Caco-2 (cell line): ENCODE measurements around the gene GPC6. TPM values are rescaled to one million over a fixed set of nuclear protein-coding genes. Genes with fewer than 3 reads are reported as not detected.

Source experiments
- BruUV-seq: library from RNA; stranded (reverse); fragments of 400-500 nt; replicated peaks from 2 replicates; lab custom pipeline; 2021; lab: Mats Ljungman, UMichigan
- CTCF ChIA-PET: fragments of 300-600 bp; sonication (Branson Sonifier 250); formaldehyde crosslinking; loops from one replicate; lab custom pipeline; 2022; ENCODE audit warnings: antibody characterized with exemption; lab: Charles Lee
- POLR2A ChIA-PET: fragments of 300-600 bp; sonication (Branson Sonifier 250); formaldehyde crosslinking; loops from one replicate; lab custom pipeline; 2022; ENCODE audit warnings: antibody characterized with exemption; lab: Charles Lee
- DNase-seq, 2 experiments: peaks; one replicate each; pipeline versions ENCODE4 v3.0.0 to v3.0.0-alpha.2; 2020 to 2022
- H3K27me3 ChIP-seq: replicated peaks from 2 replicates; pipeline ENCODE4 v1.6.0; 2011; ENCODE audit warnings: low read length; ENCODE audit not compliant: control insufficient read depth, insufficient read depth
- H3K36me3 ChIP-seq: 2 replicates; pipeline ENCODE4 v1.5.1; 2011; ENCODE audit warnings: low read length; ENCODE audit not compliant: control insufficient read depth, insufficient read depth
- H3K4me1 ChIP-seq: fragments of 250-450 bp; sonication (Bioruptor Pico); 2 replicates; pipeline ENCODE4 v1.5.1; 2020; ENCODE audit warnings: mild to moderate bottlenecking
- H3K4me3 ChIP-seq: 2 replicates; pipeline ENCODE4 v1.5.1; 2011; ENCODE audit warnings: low read depth, mild to moderate bottlenecking, control low read depth, low read length
- H3K9me3 ChIP-seq: fragments of 250-450 bp; sonication (Bioruptor Pico); 2 replicates; pipeline ENCODE4 v1.5.1; 2020; ENCODE audit warnings: mild to moderate bottlenecking, moderate library complexity
- H3K27ac Mint-ChIP-seq: one replicate; pipeline ENCODE4 v1.8.0; 2022; ENCODE audit warnings: mixed read lengths; ENCODE audit not compliant: unreplicated experiment
- H3K27me3 Mint-ChIP-seq: one replicate; pipeline ENCODE4 v1.8.0; 2022; ENCODE audit warnings: mixed read lengths; ENCODE audit not compliant: insufficient read depth, unreplicated experiment
- H3K36me3 Mint-ChIP-seq: one replicate; pipeline ENCODE4 v1.8.0; 2022; ENCODE audit warnings: mild to moderate bottlenecking, mixed read lengths; ENCODE audit not compliant: insufficient read depth, unreplicated experiment
- H3K4me1 Mint-ChIP-seq: one replicate; pipeline ENCODE4 v1.8.0; 2022; ENCODE audit warnings: low read depth, mixed read lengths; ENCODE audit not compliant: unreplicated experiment
- H3K4me3 Mint-ChIP-seq: one replicate; pipeline ENCODE4 v1.8.0; 2022; ENCODE audit warnings: mild to moderate bottlenecking, moderate library complexity, mixed read lengths; ENCODE audit not compliant: unreplicated experiment
- H3K9me3 Mint-ChIP-seq: one replicate; pipeline ENCODE4 v1.8.0; 2022; ENCODE audit warnings: mixed read lengths; ENCODE audit not compliant: unreplicated experiment
- CTCF ChIP-seq, 2 experiments: fragments of 200-600 bp in 1 of 2; IDR thresholded peaks; 1 replicate in 1 of 2; 2 replicates in 1 of 2; pipeline versions ENCODE4 v1.5.1 to v1.8.0; 2011 to 2022; ENCODE audit warnings: antibody characterized with exemption in 1 of 2, control low read depth in 1 of 2, inconsistent platforms in 1 of 2, low read depth in 1 of 2, low read length in 1 of 2, mild to moderate bottlenecking in 1 of 2, moderate library complexity in 1 of 2; ENCODE audit not compliant: insufficient read depth in 1 of 2, severe bottlenecking in 1 of 2, unreplicated experiment in 1 of 2
- intact Hi-C: fragments of 100-400 bp; cut with micrococcal nuclease; formaldehyde crosslinking; loops from one replicate; pipeline ENCODE4 v1.10.0; 2022; ENCODE audit not compliant: unreplicated experiment
- total RNA-seq: library from RNA; stranded (reverse); gene quantifications from 2 replicates; pipeline ENCODE4 v1.2.3, GENCODE V29; 2022

GPC6 gene
- total RNA-seq, 1 experiment from 2014 or later, result 0.16 TPM

- BruUV-seq, result no TSS peak
- TF ChIP-seq CTCF (IDR thresholded peaks at IDR 0.05; ENCODE audit: insufficient read depth in 1 of 2, low read depth in 1 of 2, low read length in 1 of 2, severe bottlenecking in 1 of 2, unreplicated experiment in 1 of 2), result no peak
- H3K27ac Mint-ChIP-seq, result no peak overlapping the region
- intact Hi-C loops, result no loop called here
- H3K4me1 Mint-ChIP-seq, result peaks cover 11% of the 10 kb centered on the region
- ChIA-PET POLR2A (no interaction called here), CTCF (no interaction called here)
- H3K36me3 ChIP-seq, result no peaks in the 10 kb centered on the region
- H3K4me3 Mint-ChIP-seq, result no peak overlapping the region
- H3K9me3 ChIP-seq, result no peaks in the 10 kb centered on the region
- H3K4me1 ChIP-seq, result no peaks in the 10 kb centered on the region
- H3K27me3 ChIP-seq, result no peaks in the 10 kb centered on the region
- H3K36me3 Mint-ChIP-seq, result no peaks in the 10 kb centered on the region
- no peaks in the 10 kb centered on the region for H3K27me3 Mint-ChIP-seq
- H3K4me3 ChIP-seq, result no peak overlapping the region
- no peaks in the 10 kb centered on the region for H3K9me3 Mint-ChIP-seq
- no peak for DNase-seq
Measured at GRCh38 chr13:94120878-94121277, 894.3 kb downstream of the GPC6 start.

GRCh38 chr13:94121686-94122085 is 895.1 kb downstream of the GPC6 start:
- Histone ChIP-seq H3K4me3 (no peak overlapping the region), H3K4me1 (no peaks in the 10 kb centered on the region), H3K36me3 (no peaks in the 10 kb centered on the region), H3K9me3 (no peaks in the 10 kb centered on the region), H3K27me3 (no peaks in the 10 kb centered on the region)
- H3K27me3 Mint-ChIP-seq, result no peaks in the 10 kb centered on the region
- no peak overlapping the region for H3K27ac Mint-ChIP-seq
- H3K4me1 Mint-ChIP-seq, result peaks cover 11% of the 10 kb centered on the region
- ChIA-PET CTCF (no interaction called here), POLR2A (no interaction called here)
- H3K4me3 Mint-ChIP-seq, result no peak overlapping the region
- no peak for DNase-seq
- no peak for TF ChIP-seq CTCF (IDR thresholded peaks at IDR 0.05; ENCODE audit: insufficient read depth in 1 of 2, low read depth in 1 of 2, low read length in 1 of 2, severe bottlenecking in 1 of 2, unreplicated experiment in 1 of 2)
- BruUV-seq, result no TSS peak
- intact Hi-C loops, result no loop called here
- H3K36me3 Mint-ChIP-seq, result no peaks in the 10 kb centered on the region
- no peaks in the 10 kb centered on the region for H3K9me3 Mint-ChIP-seq

- H3K27me3 Mint-ChIP-seq, result no peaks in the 10 kb centered on the region
- ChIA-PET CTCF (no interaction called here), POLR2A (interaction anchor here (0.6 kb wide), 1 partner anchor 214 kb away, joined by 3 read pairs; no protein-coding TSS in a partner anchor)
- no peak overlapping the region for H3K4me3 ChIP-seq
- no peak for DNase-seq
- no peaks in the 10 kb centered on the region for H3K9me3 ChIP-seq
- H3K36me3 ChIP-seq, result no peaks in the 10 kb centered on the region
- intact Hi-C loops, result no loop called here
- BruUV-seq, result no TSS peak
- no peak overlapping the region for H3K4me3 Mint-ChIP-seq
- no peaks in the 10 kb centered on the region for H3K36me3 Mint-ChIP-seq
- no peak for TF ChIP-seq CTCF (IDR thresholded peaks at IDR 0.05; ENCODE audit: insufficient read depth in 1 of 2, low read depth in 1 of 2, low read length in 1 of 2, severe bottlenecking in 1 of 2, unreplicated experiment in 1 of 2)
- no peaks in the 10 kb centered on the region for H3K27me3 ChIP-seq
- H3K4me1 ChIP-seq, result no peaks in the 10 kb centered on the region
- H3K9me3 Mint-ChIP-seq, result no peaks in the 10 kb centered on the region
- no peak overlapping the region for H3K27ac Mint-ChIP-seq
- H3K4me1 Mint-ChIP-seq, result peaks cover 11% of the 10 kb centered on the region
Measured at GRCh38 chr13:94122300-94122915, 895.8 kb downstream of the GPC6 start.
